ENCODE results near the gene CPN1.

CPN1 gene

GRCh38 chr10:99995269-99995668 is 86.4 kb downstream of the CPN1 start:
- no peak for DNase-seq

- no peak for DNase-seq
Observed at GRCh38 chr10:99994801-99995200, 86.9 kb downstream of the CPN1 start.

GRCh38 chr10:99993701-99994689 is 87.7 kb downstream of the CPN1 start:
- DNase-seq, result no peak

All from kidney glomerular epithelial cell (primary cell).